ENCODE measurements around the gene BGN.

DNA sequence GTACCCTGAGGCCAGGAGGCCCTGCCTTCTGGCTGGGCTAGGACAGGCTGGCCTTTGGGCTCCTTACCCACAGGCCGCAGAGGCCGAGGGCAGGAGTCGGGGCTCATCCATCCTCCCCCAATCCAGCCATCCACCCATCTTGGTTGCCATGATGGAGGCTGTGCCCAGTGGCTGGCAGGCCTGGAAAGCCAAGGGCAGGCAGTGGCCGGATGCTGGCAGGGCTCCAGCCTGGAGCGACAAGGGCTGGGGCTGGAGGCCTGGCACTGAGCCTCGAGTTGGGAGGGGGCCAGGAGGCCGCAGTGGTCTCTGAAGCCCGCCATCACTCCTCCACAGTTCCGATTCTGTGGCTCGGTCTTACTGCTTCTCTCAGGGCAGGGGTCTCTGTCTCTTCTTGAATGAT lies 8.6 kb upstream of the BGN start:
- TF ChIP-seq POLR2AphosphoS5 (IDR thresholded peaks at IDR 0.05; ENCODE audit: low read depth) (no peak), EZH2 (IDR thresholded peaks at IDR 0.05; ENCODE audit: low read depth, unreplicated experiment) (no peak)
- TF ChIP-seq, protein P1, sequence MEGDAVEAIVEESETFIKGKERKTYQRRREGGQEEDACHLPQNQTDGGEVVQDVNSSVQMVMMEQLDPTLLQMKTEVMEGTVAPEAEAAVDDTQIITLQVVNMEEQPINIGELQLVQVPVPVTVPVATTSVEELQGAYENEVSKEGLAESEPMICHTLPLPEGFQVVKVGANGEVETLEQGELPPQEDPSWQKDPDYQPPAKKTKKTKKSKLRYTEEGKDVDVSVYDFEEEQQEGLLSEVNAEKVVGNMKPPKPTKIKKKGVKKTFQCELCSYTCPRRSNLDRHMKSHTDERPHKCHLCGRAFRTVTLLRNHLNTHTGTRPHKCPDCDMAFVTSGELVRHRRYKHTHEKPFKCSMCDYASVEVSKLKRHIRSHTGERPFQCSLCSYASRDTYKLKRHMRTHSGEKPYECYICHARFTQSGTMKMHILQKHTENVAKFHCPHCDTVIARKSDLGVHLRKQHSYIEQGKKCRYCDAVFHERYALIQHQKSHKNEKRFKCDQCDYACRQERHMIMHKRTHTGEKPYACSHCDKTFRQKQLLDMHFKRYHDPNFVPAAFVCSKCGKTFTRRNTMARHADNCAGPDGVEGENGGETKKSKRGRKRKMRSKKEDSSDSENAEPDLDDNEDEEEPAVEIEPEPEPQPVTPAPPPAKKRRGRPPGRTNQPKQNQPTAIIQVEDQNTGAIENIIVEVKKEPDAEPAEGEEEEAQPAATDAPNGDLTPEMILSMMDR (conservative IDR thresholded peaks at IDR 0.05; ENCODE audit: low read depth in 2 of 2): no peak

Measured in GM23338 (cell line).